ENCODE data around the gene SLC6A8. TPM values are rescaled to one million over a fixed set of nuclear protein-coding genes. Genes with fewer than 3 reads are reported as not detected.

The SLC6A8 gene
- total RNA-seq, 2 experiments from 2014 or later: 0.42 to 0.71 TPM

DNA sequence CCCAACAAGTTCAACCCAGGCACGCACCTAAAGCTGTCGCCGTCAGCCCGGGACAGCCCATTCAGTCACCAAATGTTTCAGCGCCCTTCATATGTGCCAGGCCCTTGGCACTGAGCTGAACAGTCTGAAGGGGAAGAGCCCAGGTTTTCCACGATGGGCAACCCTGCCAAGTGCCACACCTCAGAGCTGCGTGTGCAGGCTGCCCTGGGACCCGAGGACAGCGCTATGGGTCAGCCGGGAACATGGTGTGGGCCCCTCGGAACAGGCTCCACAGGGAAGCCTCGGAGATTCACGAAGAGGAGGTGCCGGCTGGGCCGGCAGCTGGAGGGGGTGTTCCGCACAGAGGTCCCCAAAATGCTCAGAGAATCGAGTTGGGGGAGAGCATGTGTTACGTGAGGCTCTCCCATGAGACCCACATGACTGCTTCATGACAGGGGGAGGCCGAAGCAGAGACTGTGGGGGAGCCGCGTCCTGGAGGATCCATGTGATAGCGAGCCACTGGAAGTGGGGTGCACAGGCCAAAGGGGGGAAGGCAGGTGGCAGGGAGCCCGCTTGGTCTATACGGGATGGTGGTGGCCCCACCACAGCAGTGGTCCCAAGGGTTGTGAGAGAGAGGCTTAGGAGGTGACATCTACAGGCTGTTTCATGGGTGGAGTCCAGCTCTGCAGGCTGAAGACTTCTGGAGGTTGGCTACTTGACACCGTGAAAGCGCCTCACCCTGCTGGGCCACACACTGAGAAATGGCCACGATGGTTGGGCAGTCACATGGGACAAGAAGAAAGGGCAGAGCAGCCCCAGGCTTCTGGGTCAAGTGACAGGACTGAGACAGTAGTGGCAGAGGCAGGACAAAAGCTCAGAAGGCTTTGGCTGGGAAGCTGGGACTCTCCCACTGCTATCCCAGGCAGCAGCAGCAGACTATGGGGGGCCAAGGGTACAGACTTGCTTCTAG, 22.3 kb downstream of the SLC6A8 start:
- TF ChIP-seq, protein P1, sequence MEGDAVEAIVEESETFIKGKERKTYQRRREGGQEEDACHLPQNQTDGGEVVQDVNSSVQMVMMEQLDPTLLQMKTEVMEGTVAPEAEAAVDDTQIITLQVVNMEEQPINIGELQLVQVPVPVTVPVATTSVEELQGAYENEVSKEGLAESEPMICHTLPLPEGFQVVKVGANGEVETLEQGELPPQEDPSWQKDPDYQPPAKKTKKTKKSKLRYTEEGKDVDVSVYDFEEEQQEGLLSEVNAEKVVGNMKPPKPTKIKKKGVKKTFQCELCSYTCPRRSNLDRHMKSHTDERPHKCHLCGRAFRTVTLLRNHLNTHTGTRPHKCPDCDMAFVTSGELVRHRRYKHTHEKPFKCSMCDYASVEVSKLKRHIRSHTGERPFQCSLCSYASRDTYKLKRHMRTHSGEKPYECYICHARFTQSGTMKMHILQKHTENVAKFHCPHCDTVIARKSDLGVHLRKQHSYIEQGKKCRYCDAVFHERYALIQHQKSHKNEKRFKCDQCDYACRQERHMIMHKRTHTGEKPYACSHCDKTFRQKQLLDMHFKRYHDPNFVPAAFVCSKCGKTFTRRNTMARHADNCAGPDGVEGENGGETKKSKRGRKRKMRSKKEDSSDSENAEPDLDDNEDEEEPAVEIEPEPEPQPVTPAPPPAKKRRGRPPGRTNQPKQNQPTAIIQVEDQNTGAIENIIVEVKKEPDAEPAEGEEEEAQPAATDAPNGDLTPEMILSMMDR (IDR thresholded peaks at IDR 0.05): no peak
- Mint-ChIP-seq H3K27me3 (no peaks in the 10 kb centered on the region), H3K4me3 (no peak overlapping the region), H3K27ac (no peak overlapping the region), H3K9me3 (no peaks in the 10 kb centered on the region), H3K4me1 (ENCODE audit: low read depth) (peaks cover 13% of the 10 kb centered on the region), H3K36me3 (ENCODE audit: low read depth) (peaks cover 40% of the 10 kb centered on the region)
- CTCF ChIA-PET: no interaction called here
- intact Hi-C loops (cut with DNase I, micrococcal nuclease): no loop called here
- no peak for DNase-seq
- peaks cover 5% of the 10 kb centered on the region for H3K4me1 ChIP-seq (ENCODE audit: insufficient read depth, low read length)
- H3K36me3 ChIP-seq (ENCODE audit: insufficient read depth, low read length): peaks cover 47% of the 10 kb centered on the region
- no peaks in the 10 kb centered on the region for H3K9me3 ChIP-seq (ENCODE audit: control insufficient read depth in 1 of 2, insufficient read depth in 1 of 2, low read length in 2 of 2)
- no peak overlapping the region for H3K27ac ChIP-seq (ENCODE audit: low read depth in 1 of 2, low read length in 2 of 2)
- no peak for ATAC-seq (ENCODE audit: poor library complexity)
- POLR2A ChIA-PET: no interaction called here
- H3K27me3 ChIP-seq (ENCODE audit: control insufficient read depth in 1 of 2, insufficient read depth in 2 of 2, low read length in 2 of 2): no peaks in the 10 kb centered on the region
- no peak overlapping the region for H3K4me3 ChIP-seq (ENCODE audit: low read length)

DNA sequence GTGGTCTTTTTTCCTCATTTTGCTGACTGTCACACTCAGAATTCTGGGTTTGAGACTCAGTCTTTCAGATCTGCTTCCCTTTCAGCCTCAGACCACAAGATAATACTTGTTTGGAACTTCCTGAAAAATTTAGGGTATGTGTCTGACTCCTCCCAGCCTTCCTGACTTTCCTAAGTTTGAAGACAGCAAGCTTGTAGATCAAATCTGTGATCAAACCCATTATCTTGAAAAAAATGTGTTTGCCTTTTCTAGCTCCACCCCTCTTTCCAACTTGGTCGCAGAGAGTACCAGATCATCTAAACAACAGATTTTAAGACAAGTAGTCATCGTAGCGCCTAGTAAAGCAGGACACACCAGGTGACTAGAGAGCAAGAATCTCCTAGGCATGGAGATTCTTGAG, 26.5 kb downstream of the SLC6A8 start:
- ChIA-PET CTCF (interaction anchor here (0.7 kb wide), 1 partner anchor 1481 kb away, joined by 3 read pairs; no protein-coding TSS in a partner anchor), POLR2A (no interaction called here)
- H3K4me1 Mint-ChIP-seq (ENCODE audit: low read depth): peaks cover 6% of the 10 kb centered on the region
- Histone ChIP-seq H3K27me3 (ENCODE audit: control insufficient read depth in 1 of 2, insufficient read depth in 2 of 2, low read length in 2 of 2) (no peaks in the 10 kb centered on the region), H3K27ac (ENCODE audit: low read depth in 1 of 2, low read length in 2 of 2) (no peak overlapping the region), H3K36me3 (ENCODE audit: insufficient read depth, low read length) (peaks cover 60% of the 10 kb centered on the region), H3K4me3 (ENCODE audit: low read length) (no peak overlapping the region), H3K9me3 (ENCODE audit: control insufficient read depth in 1 of 2, insufficient read depth in 1 of 2, low read length in 2 of 2) (no peaks in the 10 kb centered on the region), H3K4me1 (ENCODE audit: insufficient read depth, low read length) (peaks cover 7% of the 10 kb centered on the region)
- no peak for ATAC-seq (ENCODE audit: poor library complexity)
- H3K9me3 Mint-ChIP-seq: no peaks in the 10 kb centered on the region
- TF ChIP-seq, protein P1 (IDR thresholded peaks at IDR 0.05): no peak
- H3K4me3 Mint-ChIP-seq: no peak overlapping the region
- no peak overlapping the region for H3K27ac Mint-ChIP-seq
- no peaks in the 10 kb centered on the region for H3K27me3 Mint-ChIP-seq
- no peak for DNase-seq
- H3K36me3 Mint-ChIP-seq (ENCODE audit: low read depth): peaks cover 49% of the 10 kb centered on the region
- intact Hi-C loops (cut with DNase I, micrococcal nuclease): no loop called here

DNA sequence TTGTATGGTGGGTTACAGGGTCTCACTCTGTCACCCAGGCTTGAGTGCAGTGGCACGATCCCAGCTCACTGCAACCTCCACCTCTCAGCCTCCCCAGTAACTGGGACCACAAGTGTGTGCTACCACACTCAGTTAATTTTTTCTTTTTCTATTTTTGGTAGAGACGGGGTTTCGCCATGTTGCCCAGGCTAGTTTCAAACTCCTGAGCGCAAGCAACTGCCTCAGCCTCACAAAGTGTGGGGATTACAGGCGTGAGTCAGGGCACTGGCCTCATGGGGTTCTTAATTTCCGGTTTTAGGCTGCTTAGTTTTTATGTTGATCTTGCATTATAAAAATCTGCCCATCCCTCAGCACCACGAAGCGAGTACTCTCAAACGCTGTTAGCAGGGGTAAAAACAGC, 29.7 kb downstream of the SLC6A8 start:
- Mint-ChIP-seq H3K27me3 (no peaks in the 10 kb centered on the region), H3K4me3 (no peak overlapping the region), H3K36me3 (ENCODE audit: low read depth) (peaks cover 61% of the 10 kb centered on the region), H3K9me3 (no peaks in the 10 kb centered on the region), H3K27ac (no peak overlapping the region), H3K4me1 (ENCODE audit: low read depth) (peaks cover 14% of the 10 kb centered on the region)
- Histone ChIP-seq H3K4me1 (ENCODE audit: insufficient read depth, low read length) (peaks cover 17% of the 10 kb centered on the region), H3K36me3 (ENCODE audit: insufficient read depth, low read length) (peaks cover 55% of the 10 kb centered on the region), H3K9me3 (ENCODE audit: control insufficient read depth in 1 of 2, insufficient read depth in 1 of 2, low read length in 2 of 2) (no peaks in the 10 kb centered on the region), H3K27ac (ENCODE audit: low read depth in 1 of 2, low read length in 2 of 2) (no peak overlapping the region), H3K27me3 (ENCODE audit: control insufficient read depth in 1 of 2, insufficient read depth in 2 of 2, low read length in 2 of 2) (no peaks in the 10 kb centered on the region), H3K4me3 (ENCODE audit: low read length) (no peak overlapping the region)
- TF ChIP-seq, protein P1 (IDR thresholded peaks at IDR 0.05): no peak
- DNase-seq (no peak), ATAC-seq (ENCODE audit: poor library complexity) (no peak)
- intact Hi-C loops (cut with DNase I, micrococcal nuclease): no loop called here
- ChIA-PET CTCF (no interaction called here), POLR2A (no interaction called here)
